NB4 (cell line): ENCODE results near the gene SCG5.

Experiments used
- CTCF ChIP-seq: IDR thresholded peaks from one replicate; pipeline ENCODE4 v1.5.1; 2012; ENCODE audit warnings: low read depth, low read length
- MYC ChIP-seq: IDR thresholded peaks from 2 replicates; pipeline ENCODE4 v1.6.1; 2011; ENCODE audit warnings: low read depth, low read length
- POLR2A ChIP-seq: IDR thresholded peaks from 2 replicates; pipeline ENCODE4 v1.6.1; 2011; ENCODE audit warnings: mild to moderate bottlenecking; ENCODE audit not compliant: insufficient read length; ENCODE audit errors: extremely low read depth

GRCh38 chr15:32730677-32731654 is 89.5 kb downstream of the SCG5 start:
- TF ChIP-seq CTCF, result no peak
- TF ChIP-seq POLR2A, result no peak
- no peak for TF ChIP-seq MYC
